HG03039 (cell line): Measurements from ENCODE around the gene SUMF1.

ENCODE experiments used
- ATAC-seq: cut with Tn5 transposase; IDR thresholded peaks from one replicate; pipeline ENCODE4 v1.9.1; 2021; ENCODE audit warnings: mild to moderate bottlenecking, moderate library complexity; ENCODE audit not compliant: unreplicated experiment

The SUMF1 gene

GRCh38 chr3:4394567-4394966 lies 72.5 kb downstream of the SUMF1 start:
- no peak for ATAC-seq

GRCh38 chr3:4394048-4394447 lies 73.0 kb downstream of the SUMF1 start:
- no peak for ATAC-seq

GRCh38 chr3:4392992-4393391 lies 74.1 kb downstream of the SUMF1 start:
- no peak for ATAC-seq

- ATAC-seq: peak; percentile 73
Measured at GRCh38 chr3:4387210-4388204, 79.6 kb downstream of the SUMF1 start.

- no peak for ATAC-seq
Measured at GRCh38 chr3:4385201-4385600, 81.9 kb downstream of the SUMF1 start.

- ATAC-seq: no peak
Measured at GRCh38 chr3:4380013-4380412, 87.1 kb downstream of the SUMF1 start.

GRCh38 chr3:4376499-4376898 lies 90.6 kb downstream of the SUMF1 start:
- ATAC-seq: no peak

- no peak for ATAC-seq
Measured at GRCh38 chr3:4375911-4376310, 91.2 kb downstream of the SUMF1 start.

GRCh38 chr3:4373669-4374068 lies 93.4 kb downstream of the SUMF1 start:
- ATAC-seq: no peak

GRCh38 chr3:4362523-4362922 lies 104.5 kb downstream of the SUMF1 start:
- no peak for ATAC-seq

GRCh38 chr3:4360817-4361216 lies 106.3 kb downstream of the SUMF1 start:
- ATAC-seq: no peak

- ATAC-seq: no peak
Measured at GRCh38 chr3:4359805-4360502, 107.1 kb downstream of the SUMF1 start.

- no peak for ATAC-seq
Measured at GRCh38 chr3:4358273-4358672, 108.8 kb downstream of the SUMF1 start.

GRCh38 chr3:4356546-4357410 lies 110.3 kb downstream of the SUMF1 start:
- no peak for ATAC-seq

GRCh38 chr3:4356220-4356540 lies 110.9 kb downstream of the SUMF1 start:
- ATAC-seq: no peak

GRCh38 chr3:4355401-4356219 lies 111.5 kb downstream of the SUMF1 start:
- no peak for ATAC-seq

GRCh38 chr3:4351872-4352271 lies 115.2 kb downstream of the SUMF1 start:
- no peak for ATAC-seq

GRCh38 chr3:4351164-4351855 lies 115.8 kb downstream of the SUMF1 start:
- ATAC-seq: peak; percentile 30

- ATAC-seq: peak; percentile 87
Measured at GRCh38 chr3:4350789-4351163, 116.3 kb downstream of the SUMF1 start.

GRCh38 chr3:4343258-4343657 lies 123.8 kb downstream of the SUMF1 start:
- ATAC-seq: no peak
